Mucosa of descending colon (tissue), 3 donors: Measurements from ENCODE around the gene CABP4. TPM values are rescaled to one million over a fixed set of nuclear protein-coding genes. Genes with fewer than 3 reads are reported as not detected.

Experiments used
- ATAC-seq: fragments of 200-7000 bp; cut with Tn5 transposase; one replicate; pipeline ENCODE4 v1.9.1; 2020; ENCODE audit warnings: mild to moderate bottlenecking, moderate library complexity
- DNase-seq, 3 donors: peaks; one replicate each; pipeline ENCODE4 v3.0.0-alpha.2; 2020
- H3K36me3 ChIP-seq: fragments of 200-600 bp; one replicate; pipeline ENCODE4 v1.8.0; 2021; ENCODE audit warnings: low read depth, mild to moderate bottlenecking
- H3K4me1 ChIP-seq: fragments of 200-600 bp; one replicate; pipeline ENCODE4 v1.8.0; 2021; ENCODE audit warnings: low read depth, mild to moderate bottlenecking
- H3K4me3 ChIP-seq: fragments of 200-600 bp; one replicate; pipeline ENCODE4 v1.8.0; 2021; ENCODE audit warnings: mild to moderate bottlenecking
- H3K9me3 ChIP-seq: fragments of 200-600 bp; one replicate; pipeline ENCODE4 v1.8.0; 2021; ENCODE audit warnings: mild to moderate bottlenecking
- CTCF ChIP-seq: fragments of 200-600 bp; IDR thresholded peaks from one replicate; pipeline ENCODE4 v1.8.0; 2022; ENCODE audit warnings: antibody characterized with exemption, mild to moderate bottlenecking
- intact Hi-C, 2 donors: fragments of 100-400 bp; cut with DNase I in 1 of 2; cut with micrococcal nuclease in 1 of 2; formaldehyde crosslinking; loops; one replicate each; pipeline versions ENCODE4 v1.11.0 to v1.11.1; 2022; cut with DNase I, micrococcal nuclease
- total RNA-seq, 3 donors: library from RNA; stranded (reverse); fragmentation: NEBNext Ultra II Directional in 2 of 3; extraction: Animal tissue kit (Norgen Biotek cat#: 25700) in 2 of 3; gene quantifications; one replicate each; pipeline versions ENCODE4 v1.2.1 to v1.2.4, GENCODE V29; 2021 to 2023
- donor health status: DM: no; HTN: no; CAD: no; lungs with moderate emphysema.
- donor health status: DM: no; HTN: no; CAD: no.
- donor health status: DM: no; HTN: yes; CAD: no.

Gene CABP4
- total RNA-seq, 3 donors from 2014 or later: 0.95 to 1.9 (median 1.2) TPM

DNA sequence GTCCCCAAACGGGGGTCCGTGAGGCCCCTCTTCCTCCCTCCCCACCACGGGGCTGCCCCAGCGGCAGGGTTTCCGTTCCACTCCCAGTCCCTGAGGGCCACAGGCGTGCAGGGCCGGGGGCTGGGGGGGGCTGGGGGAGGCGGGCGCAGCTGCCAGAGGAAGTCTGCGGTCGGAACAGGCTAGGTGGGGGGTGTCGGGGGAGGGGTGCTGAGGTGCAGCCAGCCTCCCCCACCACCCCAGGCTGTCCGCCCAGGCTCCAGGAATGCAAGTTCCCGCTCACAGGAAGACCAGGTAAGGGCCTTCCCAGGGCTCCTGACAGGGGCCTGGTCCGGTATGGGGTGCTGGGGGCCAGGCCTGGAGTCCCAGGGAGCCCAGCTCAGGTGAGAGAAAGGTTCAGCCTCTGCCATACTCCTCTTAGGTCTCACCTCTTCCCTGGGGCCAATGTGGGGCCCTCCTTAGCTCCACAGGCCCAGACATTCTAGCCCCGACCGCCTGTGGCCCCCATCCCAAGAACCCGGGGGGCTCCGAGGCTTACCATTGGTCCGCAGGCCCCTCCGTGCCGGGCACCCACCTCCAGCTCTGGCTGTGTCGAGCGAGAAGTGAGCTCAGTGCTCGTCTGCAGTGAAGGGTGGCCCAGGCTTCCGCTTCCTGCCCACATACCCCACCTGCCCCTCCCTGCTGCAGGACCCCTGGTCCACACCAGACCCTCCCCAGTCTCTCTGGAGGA lies 17.9 kb upstream of the CABP4 start, which contains the start of gene PTPRCAP:
Gene PTPRCAP, minus strand, starts transcription at position 601 of the 727 bp plus-strand sequence. Its CDS starts 63 bp downstream, at position 538.
- peak; percentile 60 for ATAC-seq
- intact Hi-C loops: no loop called here
- Histone ChIP-seq H3K9me3 (no peaks in the 10 kb centered on the region), H3K36me3 (no peaks in the 10 kb centered on the region), H3K4me3 (no peak within 1 kb of the TSS), H3K4me1 (peaks cover 14% of the 10 kb centered on the region)
- no peak for TF ChIP-seq CTCF
- peak; percentile 63 to 90 (median 74) for DNase-seq

- no peaks in the 10 kb centered on the region for H3K36me3 ChIP-seq
These were observed 17.4 kb upstream of the CABP4 start for GRCh38 chr11:67437809-67438157.

DNA sequence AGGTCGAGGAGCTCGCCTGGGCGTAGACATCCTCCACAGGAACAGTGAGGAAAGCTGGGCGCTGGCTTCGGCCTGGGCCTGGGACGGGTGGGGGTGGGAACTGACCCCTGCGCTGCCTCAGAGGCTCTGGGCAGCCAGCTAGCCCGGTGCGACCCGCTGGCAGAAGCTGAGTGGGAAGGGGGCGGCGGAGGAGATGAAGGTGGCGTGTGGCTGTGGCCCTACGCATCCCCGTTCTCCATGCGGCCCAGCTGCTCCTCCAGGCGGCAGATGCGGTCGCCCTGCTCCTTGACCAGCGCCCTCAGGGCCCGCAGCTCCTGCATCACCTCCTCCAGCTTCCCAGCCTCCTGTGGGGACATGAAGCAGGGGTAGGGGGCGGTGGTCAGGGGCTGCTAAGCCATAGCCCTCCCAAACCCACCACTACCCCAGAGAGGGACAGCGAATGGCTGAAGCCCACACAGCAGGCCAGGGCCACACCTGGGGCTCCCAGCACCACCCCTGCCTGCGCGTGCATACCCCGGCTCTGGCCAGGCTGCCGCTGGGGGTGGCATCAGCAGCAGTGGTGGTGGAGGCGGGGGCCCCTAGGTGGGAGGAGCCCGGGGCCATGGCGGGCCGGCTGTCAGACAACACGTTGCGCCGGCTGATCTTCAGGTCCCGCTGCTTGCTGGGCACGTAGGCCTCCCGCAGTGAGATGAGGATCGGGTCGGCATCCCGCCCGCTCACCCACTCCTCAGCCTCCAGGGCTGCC lies 16.8 kb upstream of the CABP4 start:
- peak; percentile 13 for ATAC-seq

More at GRCh38 chr11:67437809-67438157, 17.4 kb upstream of the CABP4 start:
- peaks cover 19% of the 10 kb centered on the region for H3K4me1 ChIP-seq
- H3K4me3 ChIP-seq: no peak overlapping the region
- no peak for DNase-seq
- no peaks in the 10 kb centered on the region for H3K9me3 ChIP-seq
- no peak for ATAC-seq
- intact Hi-C loops: no loop called here
- TF ChIP-seq CTCF: no peak

DNA sequence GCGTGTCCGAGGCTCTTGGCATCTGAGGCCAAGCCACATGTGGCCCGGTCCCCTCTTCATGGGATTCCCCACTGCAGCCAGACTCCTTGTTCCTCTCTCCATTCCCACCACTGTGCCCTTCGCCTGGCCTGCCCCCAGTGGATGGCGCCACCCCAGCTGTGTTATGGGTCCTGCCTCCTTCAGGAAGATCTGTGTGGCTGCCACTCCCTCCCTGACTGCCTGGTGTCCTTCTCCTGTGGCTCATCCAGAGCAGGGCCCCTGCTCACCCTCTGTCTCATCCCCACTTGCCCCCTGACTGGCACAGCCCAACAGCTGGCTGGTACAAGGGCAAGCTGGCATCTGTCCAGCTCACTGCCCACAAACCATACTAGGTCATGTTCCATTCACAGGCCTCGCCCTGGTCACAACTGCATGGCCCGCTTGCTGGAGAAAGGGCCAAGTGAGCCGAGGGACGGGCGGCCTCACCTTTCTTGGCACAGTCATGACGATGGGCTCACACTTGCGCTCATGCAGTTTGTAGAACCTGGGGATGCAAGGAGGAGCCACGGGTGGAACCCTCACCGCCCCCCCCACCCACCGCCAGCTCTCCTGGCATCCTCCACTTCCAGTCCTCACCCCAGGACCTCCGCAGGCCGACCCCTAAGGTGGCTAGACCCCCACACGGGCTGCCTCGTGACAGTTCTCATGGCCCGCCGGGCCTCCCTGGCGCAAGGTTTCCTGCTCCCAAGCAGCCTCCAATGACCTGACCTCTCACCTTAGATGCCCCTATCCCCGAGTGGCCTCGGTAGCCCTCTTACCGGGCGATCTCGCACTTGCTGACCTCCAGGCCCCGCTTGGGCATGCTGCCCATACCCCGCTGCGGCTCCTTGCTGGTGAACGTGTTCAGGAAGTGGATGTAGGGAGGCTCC lies 15.6 kb upstream of the CABP4 start:
- intact Hi-C loops: no loop called here

More for the DNA sequence above, 16.8 kb upstream of the CABP4 start:
- Histone ChIP-seq H3K4me1 (peaks cover 19% of the 10 kb centered on the region), H3K9me3 (no peaks in the 10 kb centered on the region), H3K36me3 (no peaks in the 10 kb centered on the region), H3K4me3 (no peak overlapping the region)
- DNase-seq: peak in 2 of 3 donors; percentile 74 to 89
- intact Hi-C loops: no loop called here
- no peak for TF ChIP-seq CTCF

More for the DNA sequence above, 15.6 kb upstream of the CABP4 start:
- H3K4me3 ChIP-seq: no peak overlapping the region
- TF ChIP-seq CTCF: no peak
- H3K9me3 ChIP-seq: no peaks in the 10 kb centered on the region
- peaks cover 19% of the 10 kb centered on the region for H3K4me1 ChIP-seq
- DNase-seq (peak in 1 of 3 donors; percentile 67), ATAC-seq (peak; percentile 2)
- no peaks in the 10 kb centered on the region for H3K36me3 ChIP-seq
